Measurements from ENCODE around the gene KXD1. TPM values are rescaled to one million over a fixed set of nuclear protein-coding genes. Genes with fewer than 3 reads are reported as not detected.

KXD1 gene, protein sequence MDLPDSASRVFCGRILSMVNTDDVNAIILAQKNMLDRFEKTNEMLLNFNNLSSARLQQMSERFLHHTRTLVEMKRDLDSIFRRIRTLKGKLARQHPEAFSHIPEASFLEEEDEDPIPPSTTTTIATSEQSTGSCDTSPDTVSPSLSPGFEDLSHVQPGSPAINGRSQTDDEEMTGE
- polyA plus RNA-seq = 12.6 and 16.0 TPM in 2 replicates

GRCh38 chr19:18557411-18558201 lies at the start of gene KXD1:
Gene KXD1 (plus strand): TSS chr19:18557870. CDS start chr19:18562057, 4,187 bp downstream.

GRCh38 chr19:18521692-18522123 lies 36.0 kb upstream of the KXD1 start, which contains the start of gene ELL:
Gene ELL (minus strand): TSS chr19:18522070. CDS start chr19:18522055, 15 bp downstream.

GRCh38 chr19:18542941-18543813 lies 14.5 kb upstream of the KXD1 start, which contains the start of gene FKBP8:
Gene FKBP8 (minus strand): TSS chr19:18543573. CDS start chr19:18541970, 1,603 bp downstream.

DNA sequence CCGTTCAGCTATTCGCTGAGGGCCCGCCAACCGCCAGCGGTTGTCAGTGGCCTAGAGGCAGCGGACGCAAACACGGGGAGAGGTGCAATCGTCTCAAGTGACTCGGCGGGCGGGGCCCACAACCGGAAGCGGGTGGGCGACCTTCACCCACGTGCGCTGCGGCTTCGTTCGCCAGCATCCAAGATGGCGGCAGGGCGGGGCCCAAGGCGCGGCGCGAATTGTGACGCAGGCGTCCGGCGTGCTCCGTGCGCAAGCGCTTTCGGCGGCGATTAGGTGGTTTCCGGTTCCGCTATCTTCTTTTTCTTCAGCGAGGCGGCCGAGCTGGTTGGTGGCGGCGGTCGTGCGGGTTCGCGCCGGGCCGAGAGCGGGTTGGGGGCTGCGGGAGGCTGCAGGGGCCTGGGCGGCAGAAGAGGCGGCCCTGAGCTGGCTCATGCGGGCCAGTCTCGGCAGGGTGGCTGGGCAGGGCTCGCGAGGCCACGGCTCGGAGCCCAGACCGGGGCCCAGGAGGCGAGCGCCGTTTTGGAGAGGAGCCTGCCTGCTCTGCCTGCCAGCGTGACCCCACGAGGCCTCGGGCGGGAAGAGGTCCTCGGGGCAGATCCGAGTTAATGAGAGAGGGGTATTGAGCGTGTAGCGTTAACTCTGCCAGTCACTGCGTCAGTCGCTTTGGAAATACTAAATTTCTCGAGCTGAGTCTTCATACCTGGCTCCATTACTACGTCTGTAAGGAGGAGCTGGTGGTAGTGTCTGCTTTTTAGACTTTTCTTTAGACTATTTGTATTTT lies 14.1 kb downstream of the KXD1 start, which contains the start of gene UBA52:
TSS of gene UBA52 (plus strand) at position 294 of the 781 bp plus-strand sequence. CDS start 1,444 bp downstream, outside the sequence.

GRCh38 chr19:18588611-18589379 lies 31.1 kb downstream of the KXD1 start, which contains the start of gene REX1BD:
Gene REX1BD (plus strand): TSS chr19:18588798. CDS start chr19:18588802, 4 bp downstream.

GRCh38 chr19:18606281-18607225 lies 48.9 kb downstream of the KXD1 start, which contains the start of gene CRLF1:
Gene CRLF1 (minus strand): TSS chr19:18606799. CDS start chr19:18606656, 143 bp downstream.

GRCh38 chr19:18612772-18613588 lies 55.3 kb downstream of the KXD1 start, which contains the start of gene TMEM59L:
Gene TMEM59L (plus strand): TSS chr19:18612870. CDS start chr19:18612959, 89 bp downstream.

Other genes with a start within 250 kb of the KXD1 start
- gene LSM4, start 234.8 kb upstream of the KXD1 start, polyA plus RNA-seq = 33.9 and 44.0 TPM in 2 replicates
- 0.07 and 3.8 TPM in 2 replicates for gene PGPEP1, start 217.3 kb upstream of the KXD1 start, polyA plus RNA-seq
- not detected in 2 replicates for gene GDF15, start 171.7 kb upstream of the KXD1 start, polyA plus RNA-seq
- not detected in 2 replicates for gene LRRC25, start 160.2 kb upstream of the KXD1 start, polyA plus RNA-seq
- gene SSBP4, start 138.5 kb upstream of the KXD1 start, polyA plus RNA-seq = 2.9 and 4.5 TPM in 2 replicates
- gene ISYNA1, start 119.7 kb upstream of the KXD1 start, polyA plus RNA-seq = 0.62 and 3.5 TPM in 2 replicates
- gene ELL, start 35.8 kb upstream of the KXD1 start, polyA plus RNA-seq = 0.71 TPM in 1 of 2 replicates, not detected in the other
- 2.6 and 5.3 TPM in 2 replicates for gene FKBP8, start 14.3 kb upstream of the KXD1 start, polyA plus RNA-seq
- 743 and 784 TPM in 2 replicates for gene UBA52, start 14.0 kb downstream of the KXD1 start, polyA plus RNA-seq
- gene REX1BD, start 30.9 kb downstream of the KXD1 start, polyA plus RNA-seq = 8.0 and 27.2 TPM in 2 replicates
- gene CRLF1, start 48.9 kb downstream of the KXD1 start, polyA plus RNA-seq = 2.3 TPM in 1 of 2 replicates, not detected in the other
- gene TMEM59L, start 55.0 kb downstream of the KXD1 start, polyA plus RNA-seq = 56.5 and 77.2 TPM in 2 replicates
- gene KLHL26, start 79.2 kb downstream of the KXD1 start, polyA plus RNA-seq = 1.6 and 2.2 TPM in 2 replicates
- 0.47 and 1.2 TPM in 2 replicates for gene CRTC1, start 125.8 kb downstream of the KXD1 start, polyA plus RNA-seq
- not detected in 2 replicates for gene COMP, start 233.4 kb downstream of the KXD1 start, polyA plus RNA-seq

All from Purkinje cell (primary cell).